Measurements from ENCODE around the gene TLL2.

Gene TLL2

DNA sequence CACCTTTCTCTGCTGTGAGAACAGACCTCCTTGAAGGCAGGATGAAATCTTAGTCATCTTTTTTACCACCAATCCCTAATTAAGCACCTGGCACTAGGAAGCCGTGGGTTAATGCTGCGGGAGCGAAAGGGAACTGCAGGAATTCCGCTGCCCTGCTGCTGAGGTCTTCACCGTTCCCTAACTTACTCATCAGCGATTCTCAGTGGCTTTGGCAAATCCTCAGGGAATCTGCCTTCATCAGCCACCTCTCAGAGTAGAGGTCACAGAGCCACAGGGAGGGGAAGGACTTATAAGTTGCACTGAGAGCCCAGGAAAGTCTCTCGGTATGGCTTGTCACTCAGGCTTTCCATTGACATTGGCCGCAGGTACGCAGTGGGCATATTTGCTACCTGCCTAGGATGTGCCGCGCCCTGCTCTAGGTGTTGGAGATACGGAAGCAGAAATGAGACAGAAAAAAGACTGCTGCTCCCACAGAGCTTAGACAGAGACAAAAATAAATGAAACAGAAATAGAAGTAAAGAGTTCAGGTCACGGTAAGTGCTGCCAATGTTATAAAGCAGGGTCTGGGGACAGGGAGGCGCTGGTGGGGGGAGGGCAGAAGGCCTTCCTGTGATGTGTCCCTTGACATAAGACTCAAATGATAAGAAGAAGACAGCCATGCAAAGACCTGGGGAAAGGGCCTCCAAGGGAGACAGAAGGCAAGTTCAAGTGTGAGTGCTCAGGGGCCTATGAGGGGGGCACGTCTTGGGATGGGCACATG, 82.3 kb downstream of the TLL2 start:
- no peaks in the 10 kb centered on the region for H3K4me1 ChIP-seq (ENCODE audit: insufficient read depth, low read length)
- no peak overlapping the region for H2AFZ ChIP-seq (ENCODE audit: low read depth, low read length)
- H3K79me2 ChIP-seq (ENCODE audit: insufficient read depth, low read length) = no peaks in the 10 kb centered on the region
- TF ChIP-seq EZH2 (IDR thresholded peaks at IDR 0.05; ENCODE audit: borderline replicate concordance, low read depth, low read length, severe bottlenecking) = no peak
- TF ChIP-seq, protein P1, sequence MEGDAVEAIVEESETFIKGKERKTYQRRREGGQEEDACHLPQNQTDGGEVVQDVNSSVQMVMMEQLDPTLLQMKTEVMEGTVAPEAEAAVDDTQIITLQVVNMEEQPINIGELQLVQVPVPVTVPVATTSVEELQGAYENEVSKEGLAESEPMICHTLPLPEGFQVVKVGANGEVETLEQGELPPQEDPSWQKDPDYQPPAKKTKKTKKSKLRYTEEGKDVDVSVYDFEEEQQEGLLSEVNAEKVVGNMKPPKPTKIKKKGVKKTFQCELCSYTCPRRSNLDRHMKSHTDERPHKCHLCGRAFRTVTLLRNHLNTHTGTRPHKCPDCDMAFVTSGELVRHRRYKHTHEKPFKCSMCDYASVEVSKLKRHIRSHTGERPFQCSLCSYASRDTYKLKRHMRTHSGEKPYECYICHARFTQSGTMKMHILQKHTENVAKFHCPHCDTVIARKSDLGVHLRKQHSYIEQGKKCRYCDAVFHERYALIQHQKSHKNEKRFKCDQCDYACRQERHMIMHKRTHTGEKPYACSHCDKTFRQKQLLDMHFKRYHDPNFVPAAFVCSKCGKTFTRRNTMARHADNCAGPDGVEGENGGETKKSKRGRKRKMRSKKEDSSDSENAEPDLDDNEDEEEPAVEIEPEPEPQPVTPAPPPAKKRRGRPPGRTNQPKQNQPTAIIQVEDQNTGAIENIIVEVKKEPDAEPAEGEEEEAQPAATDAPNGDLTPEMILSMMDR (IDR thresholded peaks at IDR 0.05; ENCODE audit: borderline replicate concordance, extremely low read depth, low read length, poor library complexity, severe bottlenecking) = no peak
- no peak for DNase-seq
- no peak overlapping the region for H3K4me2 ChIP-seq (ENCODE audit: insufficient read depth, low read length)
- no peak overlapping the region for H3K4me3 ChIP-seq (ENCODE audit: low read depth in 1 of 2, low read length in 2 of 2)
- no peak overlapping the region for H3K27ac ChIP-seq (ENCODE audit: low read length)
- no peaks in the 10 kb centered on the region for H3K27me3 ChIP-seq (ENCODE audit: insufficient read depth, low read length, poor library complexity)
- H4K20me1 ChIP-seq (ENCODE audit: insufficient read depth, low read length) = no peaks in the 10 kb centered on the region
- H3K9ac ChIP-seq (ENCODE audit: low read depth, low read length) = no peak overlapping the region
- no peak for ATAC-seq (ENCODE audit: insufficient read depth, low read depth)
- H3K9me3 ChIP-seq (ENCODE audit: insufficient read depth, low read length, severe bottlenecking) = peaks cover 2% of the 10 kb centered on the region
- no peaks in the 10 kb centered on the region for H3K36me3 ChIP-seq (ENCODE audit: insufficient read depth, low read length)

- Histone ChIP-seq H3K4me3 (ENCODE audit: low read depth in 1 of 2, low read length in 2 of 2) (no peak overlapping the region), H3K9me3 (ENCODE audit: insufficient read depth, low read length, severe bottlenecking) (no peaks in the 10 kb centered on the region), H2AFZ (ENCODE audit: low read depth, low read length) (no peak overlapping the region), H3K36me3 (ENCODE audit: insufficient read depth, low read length) (no peaks in the 10 kb centered on the region), H3K4me1 (ENCODE audit: insufficient read depth, low read length) (no peaks in the 10 kb centered on the region), H3K27ac (ENCODE audit: low read length) (no peak overlapping the region), H3K4me2 (ENCODE audit: insufficient read depth, low read length) (no peak overlapping the region), H3K27me3 (ENCODE audit: insufficient read depth, low read length, poor library complexity) (no peaks in the 10 kb centered on the region), H4K20me1 (ENCODE audit: insufficient read depth, low read length) (no peaks in the 10 kb centered on the region), H3K79me2 (ENCODE audit: insufficient read depth, low read length) (no peaks in the 10 kb centered on the region), H3K9ac (ENCODE audit: low read depth, low read length) (no peak overlapping the region)
- no peak for TF ChIP-seq EZH2 (IDR thresholded peaks at IDR 0.05; ENCODE audit: borderline replicate concordance, low read depth, low read length, severe bottlenecking)
- TF ChIP-seq, protein P1 (IDR thresholded peaks at IDR 0.05; ENCODE audit: borderline replicate concordance, extremely low read depth, low read length, poor library complexity, severe bottlenecking) = no peak
- DNase-seq (no peak), ATAC-seq (ENCODE audit: insufficient read depth, low read depth) (no peak)
Observed at GRCh38 chr10:96427291-96427690, 86.4 kb downstream of the TLL2 start.

DNA sequence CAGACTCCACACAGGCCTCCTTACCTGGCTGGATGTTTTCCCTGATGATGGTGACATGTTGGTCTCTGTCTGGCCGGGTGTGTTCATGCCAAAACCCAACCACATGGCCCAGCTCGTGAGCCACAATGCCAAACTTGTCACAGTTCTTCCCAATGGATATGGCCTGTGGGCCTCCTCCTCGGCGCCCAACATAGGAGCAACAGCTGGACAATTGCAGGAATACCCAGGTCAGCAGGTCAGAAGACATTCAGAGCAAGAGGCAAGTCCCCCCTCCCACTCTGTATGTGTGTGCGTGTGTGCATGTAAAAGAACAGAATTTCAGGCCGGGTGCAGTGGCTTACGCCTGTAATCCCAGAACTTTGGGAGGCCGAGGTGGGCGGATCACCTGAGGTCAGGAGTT, 91.2 kb downstream of the TLL2 start:
- TF ChIP-seq EZH2 (IDR thresholded peaks at IDR 0.05; ENCODE audit: borderline replicate concordance, low read depth, low read length, severe bottlenecking) = no peak
- TF ChIP-seq, protein P1 (IDR thresholded peaks at IDR 0.05; ENCODE audit: borderline replicate concordance, extremely low read depth, low read length, poor library complexity, severe bottlenecking) = no peak
- Histone ChIP-seq H3K36me3 (ENCODE audit: insufficient read depth, low read length) (no peaks in the 10 kb centered on the region), H4K20me1 (ENCODE audit: insufficient read depth, low read length) (no peaks in the 10 kb centered on the region), H3K9ac (ENCODE audit: low read depth, low read length) (no peak overlapping the region), H3K9me3 (ENCODE audit: insufficient read depth, low read length, severe bottlenecking) (no peaks in the 10 kb centered on the region), H2AFZ (ENCODE audit: low read depth, low read length) (no peak overlapping the region), H3K4me1 (ENCODE audit: insufficient read depth, low read length) (no peaks in the 10 kb centered on the region), H3K4me2 (ENCODE audit: insufficient read depth, low read length) (no peak overlapping the region), H3K79me2 (ENCODE audit: insufficient read depth, low read length) (no peaks in the 10 kb centered on the region), H3K27ac (ENCODE audit: low read length) (no peak overlapping the region), H3K27me3 (ENCODE audit: insufficient read depth, low read length, poor library complexity) (peaks cover 4% of the 10 kb centered on the region), H3K4me3 (ENCODE audit: low read depth in 1 of 2, low read length in 2 of 2) (no peak overlapping the region)
- ATAC-seq (ENCODE audit: insufficient read depth, low read depth) (no peak), DNase-seq (no peak)
